ENCODE measurements around the gene UQCR11. TPM values are rescaled to one million over a fixed set of nuclear protein-coding genes. Genes with fewer than 3 reads are reported as not detected.
"Not testable (repeated sequence)": the region's sequence is repeated elsewhere in the genome, so short reads cannot be mapped to it uniquely, and the experiment has no call there.

UQCR11 gene
- polyA plus RNA-seq, 3 donors, result 55.6 to 731 (median 659) TPM

DNA sequence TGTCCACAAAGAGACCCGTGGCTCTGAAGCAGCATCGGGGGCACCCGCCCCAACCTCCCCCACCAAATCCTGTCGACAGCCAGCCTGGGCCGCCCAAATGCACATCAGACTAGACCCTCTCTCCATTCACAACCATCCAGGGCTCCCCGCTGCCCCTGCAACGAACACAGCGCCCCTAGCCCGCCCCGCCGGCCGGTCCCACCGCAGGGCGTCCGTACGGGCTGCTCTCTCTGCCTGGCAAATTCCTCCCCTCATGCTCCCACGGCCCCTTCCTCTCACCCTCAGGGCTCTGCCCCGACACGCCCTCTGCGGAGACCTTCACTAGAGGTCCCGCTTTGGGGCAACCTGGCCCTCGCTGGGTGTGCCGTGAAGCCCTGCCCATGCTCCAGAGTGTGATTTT, 40.0 kb upstream of the UQCR11 start:
- Mint-ChIP-seq H3K4me1 (peaks cover 2% of the 10 kb centered on the region), H3K9me3 (no peaks in the 10 kb centered on the region), H3K4me3 (no peak overlapping the region), H3K27ac (no peak overlapping the region), H3K27me3 (ENCODE audit: low read depth in 3 of 3) (peaks cover 0 to 5% (median 0%) of the 10 kb centered on the region in 3 donors), H3K36me3 (peaks cover 34 to 79% of the 10 kb centered on the region in 2 donors)
- Histone ChIP-seq H3K4me3 (replicated peaks in 1 of 3; ENCODE audit: low read depth in 2 of 3, low read length in 3 of 3) (no peak overlapping the region), H3K9me3 (replicated peaks in 1 of 2; ENCODE audit: control insufficient read depth in 1 of 2, insufficient read depth in 1 of 2, low read length in 2 of 2) (no peaks in the 10 kb centered on the region), H2AFZ (ENCODE audit: insufficient read depth, low read depth, low read length, poor library complexity, severe bottlenecking) (no peak overlapping the region), H3K27ac (ENCODE audit: low read depth in 1 of 2, low read length in 2 of 2) (no peak overlapping the region), H3K36me3 (replicated peaks in 1 of 2; ENCODE audit: control insufficient read depth in 1 of 2, insufficient read depth in 2 of 2, low read length in 2 of 2) (peaks cover 30 to 61% of the 10 kb centered on the region in 2 donors), H4K20me1 (ENCODE audit: insufficient read depth, low read length) (peaks cover 5% of the 10 kb centered on the region), H3K9ac (ENCODE audit: insufficient read depth, low read length, poor library complexity, severe bottlenecking) (no peak overlapping the region), H3K4me1 (ENCODE audit: control insufficient read depth in 1 of 2, insufficient read depth in 2 of 2, low read length in 2 of 2) (peaks cover 0 to 6% of the 10 kb centered on the region in 2 donors), H3K79me2 (ENCODE audit: insufficient read depth, low read length) (peaks cover 13% of the 10 kb centered on the region), H3K27me3 (ENCODE audit: control insufficient read depth in 2 of 2, insufficient read depth in 2 of 2, low read length in 2 of 2) (no peaks in the 10 kb centered on the region), H3K4me2 (replicated peaks; ENCODE audit: extremely low read depth, low read length, poor library complexity, severe bottlenecking) (no peak overlapping the region)
- no peak for DNase-seq
- TF ChIP-seq, protein P1, sequence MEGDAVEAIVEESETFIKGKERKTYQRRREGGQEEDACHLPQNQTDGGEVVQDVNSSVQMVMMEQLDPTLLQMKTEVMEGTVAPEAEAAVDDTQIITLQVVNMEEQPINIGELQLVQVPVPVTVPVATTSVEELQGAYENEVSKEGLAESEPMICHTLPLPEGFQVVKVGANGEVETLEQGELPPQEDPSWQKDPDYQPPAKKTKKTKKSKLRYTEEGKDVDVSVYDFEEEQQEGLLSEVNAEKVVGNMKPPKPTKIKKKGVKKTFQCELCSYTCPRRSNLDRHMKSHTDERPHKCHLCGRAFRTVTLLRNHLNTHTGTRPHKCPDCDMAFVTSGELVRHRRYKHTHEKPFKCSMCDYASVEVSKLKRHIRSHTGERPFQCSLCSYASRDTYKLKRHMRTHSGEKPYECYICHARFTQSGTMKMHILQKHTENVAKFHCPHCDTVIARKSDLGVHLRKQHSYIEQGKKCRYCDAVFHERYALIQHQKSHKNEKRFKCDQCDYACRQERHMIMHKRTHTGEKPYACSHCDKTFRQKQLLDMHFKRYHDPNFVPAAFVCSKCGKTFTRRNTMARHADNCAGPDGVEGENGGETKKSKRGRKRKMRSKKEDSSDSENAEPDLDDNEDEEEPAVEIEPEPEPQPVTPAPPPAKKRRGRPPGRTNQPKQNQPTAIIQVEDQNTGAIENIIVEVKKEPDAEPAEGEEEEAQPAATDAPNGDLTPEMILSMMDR (IDR thresholded peaks at IDR 0.05), result no peak
- WGBS (ENCODE audit: insufficient coverage), result 98% methylated on average over 22 of the region's 23 CpGs
- intact Hi-C loops (cut with micrococcal nuclease), result no loop called here

DNA sequence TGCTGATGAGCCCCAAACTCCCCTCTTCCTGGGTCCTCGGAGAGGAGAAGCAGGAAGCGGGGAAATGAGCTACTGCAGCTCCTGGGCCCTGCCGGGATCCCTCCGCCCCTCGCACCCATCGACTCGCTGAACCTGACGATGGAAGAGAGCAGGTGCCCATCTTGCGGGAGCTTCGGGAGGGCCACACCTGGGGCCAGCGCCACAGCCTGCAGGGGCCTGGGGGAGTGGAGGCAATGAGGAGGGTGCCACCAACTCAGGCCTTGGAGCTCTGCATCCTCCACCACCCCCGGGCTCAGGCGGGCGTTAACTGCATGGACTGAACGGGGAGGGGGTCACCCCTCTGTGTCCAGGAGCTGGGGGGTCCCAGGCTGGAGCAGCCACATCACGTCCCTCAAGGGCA, 38.8 kb upstream of the UQCR11 start:
- no peaks in the 10 kb centered on the region for H3K9me3 Mint-ChIP-seq
- Histone ChIP-seq H3K9ac (ENCODE audit: insufficient read depth, low read length, poor library complexity, severe bottlenecking) (no peak overlapping the region), H3K4me1 (ENCODE audit: control insufficient read depth in 1 of 2, insufficient read depth in 2 of 2, low read length in 2 of 2) (no peaks in the 10 kb centered on the region), H3K9me3 (replicated peaks in 1 of 2; ENCODE audit: control insufficient read depth in 1 of 2, insufficient read depth in 1 of 2, low read length in 2 of 2) (no peaks in the 10 kb centered on the region), H3K27me3 (ENCODE audit: control insufficient read depth in 2 of 2, insufficient read depth in 2 of 2, low read length in 2 of 2) (no peaks in the 10 kb centered on the region), H2AFZ (ENCODE audit: insufficient read depth, low read depth, low read length, poor library complexity, severe bottlenecking) (no peak overlapping the region), H3K4me3 (replicated peaks in 1 of 3; ENCODE audit: low read depth in 2 of 3, low read length in 3 of 3) (no peak overlapping the region), H3K27ac (ENCODE audit: low read depth in 1 of 2, low read length in 2 of 2) (no peak overlapping the region), H3K36me3 (replicated peaks in 1 of 2; ENCODE audit: control insufficient read depth in 1 of 2, insufficient read depth in 2 of 2, low read length in 2 of 2) (peaks cover 27 to 69% of the 10 kb centered on the region in 2 donors), H3K79me2 (ENCODE audit: insufficient read depth, low read length) (peaks cover 2% of the 10 kb centered on the region), H3K4me2 (replicated peaks; ENCODE audit: extremely low read depth, low read length, poor library complexity, severe bottlenecking) (no peak overlapping the region), H4K20me1 (ENCODE audit: insufficient read depth, low read length) (no peaks in the 10 kb centered on the region)
- no peak overlapping the region for H3K4me3 Mint-ChIP-seq
- TF ChIP-seq, protein P1 (IDR thresholded peaks at IDR 0.05), result no peak
- peaks cover 0 to 5% (median 0%) of the 10 kb centered on the region in 3 donors for H3K27me3 Mint-ChIP-seq (ENCODE audit: low read depth in 3 of 3)
- no peak for DNase-seq
- no peaks in the 10 kb centered on the region for H3K4me1 Mint-ChIP-seq
- intact Hi-C loops (cut with micrococcal nuclease), result no loop called here
- H3K27ac Mint-ChIP-seq, result no peak overlapping the region
- H3K36me3 Mint-ChIP-seq, result peaks cover 35 to 80% of the 10 kb centered on the region in 2 donors
- 100% methylated on average over 12 of the region's 16 CpGs for WGBS (ENCODE audit: insufficient coverage)

DNA sequence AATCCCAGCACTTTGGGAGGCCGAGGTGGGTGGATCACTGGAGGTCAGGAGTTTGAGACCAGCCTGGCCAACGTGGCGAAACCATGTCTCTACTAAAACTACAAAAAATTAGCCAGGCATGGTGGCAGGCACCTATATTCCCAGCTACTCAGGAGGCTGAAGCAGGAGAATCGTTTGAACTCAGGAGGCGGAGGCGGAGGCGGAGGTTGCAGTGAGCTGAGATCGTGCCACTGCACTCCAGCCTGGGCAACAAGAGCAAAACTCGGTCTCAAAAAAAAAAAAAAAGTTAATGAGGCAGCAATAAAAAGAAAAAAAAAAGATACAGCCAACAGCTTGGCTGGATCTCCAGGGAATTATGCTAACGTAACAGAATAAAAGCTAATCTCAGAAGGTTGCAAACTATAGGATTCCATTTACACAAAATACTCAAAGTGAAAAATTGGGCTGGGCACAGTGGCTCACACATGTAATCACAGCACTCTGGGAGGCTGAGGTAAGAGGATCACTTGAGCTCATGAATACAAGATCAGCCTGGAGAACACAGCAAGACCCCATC, 35.7 kb upstream of the UQCR11 start:
- intact Hi-C loops (cut with micrococcal nuclease); H3K4me3 Mint-ChIP-seq; H3K27me3 ChIP-seq (ENCODE audit: control insufficient read depth in 2 of 2, insufficient read depth in 2 of 2, low read length in 2 of 2); H3K9me3 Mint-ChIP-seq; H3K27ac ChIP-seq (ENCODE audit: low read depth in 1 of 2, low read length in 2 of 2); H3K4me3 ChIP-seq (replicated peaks in 1 of 3; ENCODE audit: low read depth in 2 of 3, low read length in 3 of 3); H3K4me1 Mint-ChIP-seq; H3K9ac ChIP-seq (ENCODE audit: insufficient read depth, low read length, poor library complexity, severe bottlenecking); H4K20me1 ChIP-seq (ENCODE audit: insufficient read depth, low read length); DNase-seq; H3K27me3 Mint-ChIP-seq (ENCODE audit: low read depth in 3 of 3); H3K79me2 ChIP-seq (ENCODE audit: insufficient read depth, low read length); H3K4me1 ChIP-seq (ENCODE audit: control insufficient read depth in 1 of 2, insufficient read depth in 2 of 2, low read length in 2 of 2); H3K4me2 ChIP-seq (replicated peaks; ENCODE audit: extremely low read depth, low read length, poor library complexity, severe bottlenecking); H3K9me3 ChIP-seq (replicated peaks in 1 of 2; ENCODE audit: control insufficient read depth in 1 of 2, insufficient read depth in 1 of 2, low read length in 2 of 2); H2AFZ ChIP-seq (ENCODE audit: insufficient read depth, low read depth, low read length, poor library complexity, severe bottlenecking): not testable (repeated sequence)
- Mint-ChIP-seq H3K27ac (peak overlapping the region in 2 of 7 donors; percentile 11 to 20), H3K36me3 (peaks cover 42 to 88% of the 10 kb centered on the region in 2 donors)
- WGBS (ENCODE audit: insufficient coverage), result 96% methylated on average over 7 of the region's 10 CpGs
- H3K36me3 ChIP-seq (replicated peaks in 1 of 2; ENCODE audit: control insufficient read depth in 1 of 2, insufficient read depth in 2 of 2, low read length in 2 of 2), result peaks cover 29 to 78% of the 10 kb centered on the region in 2 donors

Measured in CD14-positive monocyte (primary cell).